Jurkat, Clone E6-1 (cell line): ENCODE measurements around the gene GK.
"Not testable (repeated sequence)": the region's sequence is repeated elsewhere in the genome, so short reads cannot be mapped to it uniquely, and the experiment has no call there.

Source experiments
- DNase-seq: peaks from one replicate; pipeline ENCODE4 v3.0.0-alpha.2; 2011; ENCODE audit warnings: low read depth, low spot score
- H3K4me3 ChIP-seq: 2 replicates; pipeline ENCODE4 v1.5.1; 2011; ENCODE audit warnings: mild to moderate bottlenecking, low read length, control low read depth, moderate library complexity

The GK gene

GRCh38 chrX:30649859-30650258, 3.4 kb upstream of the GK start:
- H3K4me3 ChIP-seq = no peak overlapping the region
- DNase-seq = peak; percentile 3

- DNase-seq = peak; percentile 70
- peak overlapping the region; percentile 64 for H3K4me3 ChIP-seq
Measured at GRCh38 chrX:30652527-30653414, 452 bp upstream of the GK start.

GRCh38 chrX:30654386-30654785, 1.2 kb downstream of the GK start:
- not testable (repeated sequence) for H3K4me3 ChIP-seq, DNase-seq

- no peak for DNase-seq
- H3K4me3 ChIP-seq = no peak overlapping the region
Measured at GRCh38 chrX:30654989-30655607, 1.9 kb downstream of the GK start.

- no peak for DNase-seq
- H3K4me3 ChIP-seq = no peak overlapping the region
Measured at GRCh38 chrX:30655991-30656390, 2.8 kb downstream of the GK start.

- DNase-seq = no peak
Measured at GRCh38 chrX:30657196-30658161, 4.3 kb downstream of the GK start.

GRCh38 chrX:30659421-30659820, 6.2 kb downstream of the GK start:
- no peak overlapping the region for H3K4me3 ChIP-seq
- DNase-seq = no peak

More at GRCh38 chrX:30657196-30658161, 4.3 kb downstream of the GK start:
- no peak overlapping the region for H3K4me3 ChIP-seq

GRCh38 chrX:30661228-30661627, 8.0 kb downstream of the GK start:
- no peak for DNase-seq
- H3K4me3 ChIP-seq = no peak overlapping the region

- no peak for DNase-seq
- H3K4me3 ChIP-seq = no peak overlapping the region
Measured at GRCh38 chrX:30663322-30663721, 10.1 kb downstream of the GK start.

- no peak overlapping the region for H3K4me3 ChIP-seq
Measured at GRCh38 chrX:30665471-30665870, 12.2 kb downstream of the GK start.

GRCh38 chrX:30666094-30666493, 12.9 kb downstream of the GK start:
- no peak for DNase-seq
- no peak overlapping the region for H3K4me3 ChIP-seq

More at GRCh38 chrX:30665471-30665870, 12.2 kb downstream of the GK start:
- no peak for DNase-seq

GRCh38 chrX:30668581-30668980, 15.4 kb downstream of the GK start:
- no peak overlapping the region for H3K4me3 ChIP-seq
- no peak for DNase-seq

- DNase-seq = peak; percentile 28
Measured at GRCh38 chrX:30671189-30671588, 18.0 kb downstream of the GK start.

GRCh38 chrX:30673127-30673796, 20.0 kb downstream of the GK start:
- H3K4me3 ChIP-seq = no peak overlapping the region
- DNase-seq = no peak

More at GRCh38 chrX:30671189-30671588, 18.0 kb downstream of the GK start:
- not testable (repeated sequence) for H3K4me3 ChIP-seq

- no peak for DNase-seq
- H3K4me3 ChIP-seq = no peak overlapping the region
Measured at GRCh38 chrX:30673884-30674598, 20.8 kb downstream of the GK start.

- no peak overlapping the region for H3K4me3 ChIP-seq
- DNase-seq = no peak
Measured at GRCh38 chrX:30674799-30675198, 21.6 kb downstream of the GK start.

- no peak for DNase-seq
- no peak overlapping the region for H3K4me3 ChIP-seq
Measured at GRCh38 chrX:30679369-30679768, 26.1 kb downstream of the GK start.

GRCh38 chrX:30680618-30681017, 27.4 kb downstream of the GK start:
- DNase-seq = no peak
- no peak overlapping the region for H3K4me3 ChIP-seq
